Prostate gland (tissue), 2 donors: ENCODE measurements around the gene ZC3H12A. TPM values are rescaled to one million over a fixed set of nuclear protein-coding genes. Genes with fewer than 3 reads are reported as not detected.

Experiments used
- DNase-seq: peaks from one replicate; pipeline ENCODE4 v3.0.0-alpha.2; 2019; ENCODE audit warnings: low spot score
- H3K27ac ChIP-seq, 2 donors: fragments of 200-600 bp; sonication (generic); 2 replicates each; pipeline ENCODE4 v1.5.1; 2017 to 2019
- H3K27me3 ChIP-seq: fragments of 200-600 bp; sonication (generic); replicated peaks from 2 replicates; pipeline ENCODE4 v1.5.1; 2019; ENCODE audit not compliant: insufficient read depth
- H3K36me3 ChIP-seq, 2 donors: fragments of 200-600 bp; sonication (generic); 1 replicate in 1 of 2; 2 replicates in 1 of 2; pipeline versions ENCODE4 v1.5.1 to v1.8.1; 2017 to 2019
- H3K4me1 ChIP-seq: fragments of 200-600 bp; sonication (generic); replicated peaks from 2 replicates; pipeline ENCODE4 v1.5.1; 2019
- H3K4me3 ChIP-seq, 2 donors: fragments of 200-600 bp; sonication (generic); 2 replicates each; pipeline ENCODE4 v1.5.1; 2017 to 2019
- H3K9me3 ChIP-seq: fragments of 200-600 bp; sonication (generic); 2 replicates; pipeline ENCODE4 v1.5.1; 2017
- CTCF ChIP-seq, 4 experiments: fragments of 200-600 bp in 2 of 4; fragments of 450-650 bp in 2 of 4; sonication (generic) in 2 of 4; IDR thresholded peaks; 1 replicate in 3 of 4; 2 replicates in 1 of 4; pipeline ENCODE4 v1.5.1; 2016 to 2019; ENCODE audit warnings: antibody characterized with exemption in 4 of 4, mild to moderate bottlenecking in 2 of 4, moderate library complexity in 2 of 4
- POLR2A ChIP-seq: fragments of 450-650 bp; IDR thresholded peaks from one replicate; pipeline ENCODE4 v1.6.1; 2016; ENCODE audit warnings: antibody characterized with exemption, mild to moderate bottlenecking
- POLR2AphosphoS5 ChIP-seq: sonication (generic); formaldehyde crosslinking; IDR thresholded peaks from one replicate; pipeline ENCODE4 v1.6.1; 2017; ENCODE audit warnings: antibody characterized with exemption
- WGBS: methylation state at CpG from one replicate; pipeline ENCODE4 v1.1.5; 2018; 5-methylcytosine and 5-hydroxymethylcytosine counted together
- intact Hi-C: fragments of 100-400 bp; cut with DNase I; formaldehyde crosslinking; loops from one replicate; pipeline ENCODE4 v1.14.2; 2022
- total RNA-seq, 2 donors: library from RNA; depleted of rRNA; stranded (reverse); fragments of >200 nt; gene quantifications; one replicate each; pipeline ENCODE4 v1.1.0, GENCODE V29; 2016

ZC3H12A gene
- total RNA-seq, 2 donors from 2014 or later: 74.4 to 97.1 TPM

DNA sequence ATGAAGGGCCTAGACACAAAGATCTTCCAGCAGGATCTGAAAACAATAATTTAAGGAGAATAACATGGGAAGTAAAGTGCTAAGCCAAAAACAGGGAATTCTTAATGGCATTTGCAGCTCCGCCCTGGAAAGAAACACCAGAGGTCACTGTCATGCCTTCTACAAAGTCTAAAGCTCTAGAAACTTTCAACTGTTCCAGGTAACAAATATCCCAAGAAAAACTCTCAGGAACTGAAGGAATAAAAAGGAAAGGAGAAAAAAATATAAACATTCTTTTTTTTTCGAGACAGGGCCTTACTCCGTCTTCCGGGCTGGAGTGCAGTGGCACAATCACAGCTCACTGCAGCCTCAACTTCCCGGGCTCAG is 13.2 kb downstream of the ZC3H12A start:
- Histone ChIP-seq H3K4me1 (peaks cover 33% of the 10 kb centered on the region), H3K9me3 (no peaks in the 10 kb centered on the region), H3K27me3 (no peaks in the 10 kb centered on the region), H3K36me3 (peaks cover 10 to 17% of the 10 kb centered on the region in 2 donors), H3K27ac (peak overlapping the region; percentile 94 to 97), H3K4me3 (no peak overlapping the region)
- intact Hi-C loops: loop anchor here (2.0 kb wide), 1 partner anchor 33 kb away; no protein-coding TSS in a partner anchor
- DNase-seq: no peak
- 85% methylated on average over 5 of the region's 5 CpGs for WGBS
- TF ChIP-seq POLR2A (no peak), CTCF (IDR thresholded peaks at IDR 0.05) (no peak), POLR2AphosphoS5 (no peak)

GRCh38 chr1:37493336-37494098 is 19.1 kb downstream of the ZC3H12A start:
- peaks cover 6% of the 10 kb centered on the region for H3K4me1 ChIP-seq
- DNase-seq: no peak
- intact Hi-C loops: no loop called here
- H3K36me3 ChIP-seq: peaks cover 0 to 5% of the 10 kb centered on the region in 2 donors
- no peak overlapping the region for H3K4me3 ChIP-seq
- 73% methylated on average over 2 of the region's 2 CpGs for WGBS
- H3K27me3 ChIP-seq: no peaks in the 10 kb centered on the region
- peak overlapping the region in 1 of 2 donors; percentile 97 for H3K27ac ChIP-seq
- no peak for TF ChIP-seq POLR2AphosphoS5
- TF ChIP-seq CTCF (IDR thresholded peaks at IDR 0.05): no peak
- no peak for TF ChIP-seq POLR2A
- no peaks in the 10 kb centered on the region for H3K9me3 ChIP-seq

GRCh38 chr1:37495875-37496274 is 21.5 kb downstream of the ZC3H12A start:
- intact Hi-C loops: no loop called here
- Histone ChIP-seq H3K4me1 (peaks cover 14% of the 10 kb centered on the region), H3K9me3 (no peaks in the 10 kb centered on the region), H3K36me3 (peaks cover 0 to 5% of the 10 kb centered on the region in 2 donors), H3K4me3 (no peak overlapping the region), H3K27ac (peak overlapping the region; percentile 52 to 97), H3K27me3 (no peaks in the 10 kb centered on the region)
- no peak for DNase-seq
- TF ChIP-seq POLR2AphosphoS5: peak; percentile 37
- TF ChIP-seq CTCF (IDR thresholded peaks at IDR 0.05): no peak
- no peak for TF ChIP-seq POLR2A
- WGBS: 45% methylated on average over 1 of the region's 1 CpG

- WGBS: 45% methylated on average over 2 of the region's 2 CpGs
- DNase-seq: no peak
- H3K4me1 ChIP-seq: peaks cover 14% of the 10 kb centered on the region
- H3K27me3 ChIP-seq: no peaks in the 10 kb centered on the region
- no peak overlapping the region for H3K4me3 ChIP-seq
- peak overlapping the region; percentile 51 to 97 for H3K27ac ChIP-seq
- TF ChIP-seq POLR2AphosphoS5: peak; percentile 25
- TF ChIP-seq POLR2A: no peak
- no peaks in the 10 kb centered on the region for H3K36me3 ChIP-seq
- H3K9me3 ChIP-seq: no peaks in the 10 kb centered on the region
- intact Hi-C loops: no loop called here
Observed at GRCh38 chr1:37497832-37498231, 23.5 kb downstream of the ZC3H12A start.

DNA sequence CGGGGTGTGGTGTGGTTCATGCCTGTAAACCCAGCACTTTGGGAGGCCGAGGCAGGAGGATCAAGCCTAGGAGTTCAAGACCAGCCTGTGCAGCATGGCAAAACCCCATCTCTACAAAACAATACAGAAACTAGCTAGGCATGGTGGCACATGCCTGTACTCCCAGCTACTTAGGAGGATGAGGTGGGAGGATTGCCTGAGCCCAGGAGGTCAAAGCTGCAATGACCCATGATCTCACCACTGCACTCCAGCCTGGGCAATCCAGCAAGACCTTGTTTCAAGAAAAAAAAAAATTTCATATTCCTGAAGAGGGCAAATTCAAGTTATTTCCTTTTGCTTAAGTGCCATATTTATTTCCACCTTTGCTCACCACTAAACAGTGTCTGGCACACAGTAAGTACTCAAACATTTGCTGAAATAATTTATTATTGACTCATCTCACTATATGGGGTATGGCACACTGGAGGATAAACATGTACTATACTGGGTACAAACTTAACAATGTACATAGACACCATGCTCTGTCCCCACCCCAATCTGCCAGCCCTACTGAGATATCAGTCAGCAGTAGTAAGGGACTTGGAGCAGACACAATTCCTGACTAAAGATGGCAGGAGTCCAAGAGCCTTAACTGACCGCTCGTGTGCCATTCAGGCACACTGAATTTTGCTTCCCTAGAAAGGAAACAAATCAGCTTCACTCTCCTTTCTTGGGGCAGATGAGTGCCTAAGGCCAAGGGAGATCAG is 24.7 kb downstream of the ZC3H12A start:
- H3K9me3 ChIP-seq: no peaks in the 10 kb centered on the region
- TF ChIP-seq POLR2A (no peak), POLR2AphosphoS5 (peak; percentile 90), CTCF (IDR thresholded peaks at IDR 0.05) (no peak)
- H3K4me1 ChIP-seq: peaks cover 14% of the 10 kb centered on the region
- DNase-seq: peak; percentile 84
- no peaks in the 10 kb centered on the region for H3K36me3 ChIP-seq
- WGBS: 52% methylated on average over 4 of the region's 4 CpGs
- no peaks in the 10 kb centered on the region for H3K27me3 ChIP-seq
- H3K27ac ChIP-seq: peak overlapping the region; percentile 51 to 97
- intact Hi-C loops: no loop called here
- no peak overlapping the region for H3K4me3 ChIP-seq
